SK-N-SH treated with all-trans-retinoic acid at 6 μM for 48 hours (cell line): ENCODE results near the gene ADAM10.

Source experiments
- ATAC-seq: fragments of 200-7000 bp; cut with Tn5 transposase; 3 replicates; pipeline ENCODE4 v1.9.1; 2020; ENCODE audit warnings: mild to moderate bottlenecking, moderate library complexity
- ARNTL ChIP-seq: fragments of 450-650 bp; formaldehyde crosslinking; IDR thresholded peaks from 2 replicates; pipeline ENCODE4 v1.5.0; 2020; ENCODE audit warnings: low read depth, mild to moderate bottlenecking, moderate library complexity, borderline replicate concordance
- BACH2 ChIP-seq: fragments of 250-450 bp; sonication (Bioruptor Pico); IDR thresholded peaks from 2 replicates; pipeline ENCODE4 v1.9.0; 2021; ENCODE audit warnings: mild to moderate bottlenecking, borderline replicate concordance
- CREB5 ChIP-seq: fragments of 250-450 bp; sonication (Bioruptor Pico); IDR thresholded peaks from 2 replicates; pipeline ENCODE4 v1.5.1; 2020; ENCODE audit warnings: low read depth, mild to moderate bottlenecking, moderate library complexity
- CSDC2 ChIP-seq: fragments of 250-450 bp; sonication (Bioruptor Pico); IDR thresholded peaks from 2 replicates; pipeline ENCODE4 v1.5.0; 2020; ENCODE audit warnings: mild to moderate bottlenecking, moderate library complexity
- CSRNP3 ChIP-seq: fragments of 250-450 bp; sonication (Bioruptor Pico); IDR thresholded peaks from 2 replicates; pipeline ENCODE4 v1.5.1; 2021; ENCODE audit warnings: mild to moderate bottlenecking, moderate library complexity
- ESRRG ChIP-seq: fragments of 250-450 bp; sonication (Bioruptor Pico); IDR thresholded peaks from 2 replicates; pipeline ENCODE4 v1.6.1; 2021; ENCODE audit warnings: mild to moderate bottlenecking
- ISL1 ChIP-seq: fragments of 250-450 bp; sonication (Bioruptor Pico); IDR thresholded peaks from 2 replicates; pipeline ENCODE4 v2.1.2; 2022; ENCODE audit warnings: mild to moderate bottlenecking, moderate library complexity
- OSR1 ChIP-seq: fragments of 250-450 bp; sonication (Bioruptor Pico); IDR thresholded peaks from 2 replicates; pipeline ENCODE4 v1.8.0; 2022; ENCODE audit warnings: moderate library complexity, mild to moderate bottlenecking, inconsistent platforms
- PATZ1 ChIP-seq: fragments of 250-450 bp; sonication (Bioruptor Pico); IDR thresholded peaks from 2 replicates; pipeline ENCODE4 v1.8.0; 2020; ENCODE audit warnings: mild to moderate bottlenecking, moderate library complexity, borderline replicate concordance
- POU6F1 ChIP-seq: fragments of 250-450 bp; sonication (Bioruptor Pico); IDR thresholded peaks from 2 replicates; pipeline ENCODE4 v1.8.0; 2021; ENCODE audit warnings: low read depth, mild to moderate bottlenecking, moderate library complexity, borderline replicate concordance
- PPARA ChIP-seq: fragments of 250-450 bp; sonication (Bioruptor Pico); IDR thresholded peaks from 2 replicates; pipeline ENCODE4 v1.5.0; 2020; ENCODE audit warnings: mild to moderate bottlenecking, borderline replicate concordance
- RARB ChIP-seq: fragments of 250-450 bp; sonication (Bioruptor Pico); IDR thresholded peaks from 2 replicates; pipeline ENCODE4 v1.8.0; 2021; ENCODE audit warnings: mild to moderate bottlenecking, moderate library complexity
- SNAI2 ChIP-seq: fragments of 250-450 bp; sonication (Bioruptor Pico); IDR thresholded peaks from 2 replicates; pipeline ENCODE4 v1.5.0; 2020; ENCODE audit warnings: mild to moderate bottlenecking, moderate library complexity
- TOX ChIP-seq: fragments of 250-450 bp; sonication (Bioruptor Pico); IDR thresholded peaks from 2 replicates; pipeline ENCODE4 v1.8.0; 2021; ENCODE audit warnings: mild to moderate bottlenecking, moderate library complexity, borderline replicate concordance
- TSHZ2 ChIP-seq: fragments of 250-450 bp; sonication (Bioruptor Pico); IDR thresholded peaks from 2 replicates; pipeline ENCODE4 v1.5.0; 2020; ENCODE audit warnings: mild to moderate bottlenecking, moderate library complexity
- ZC3H10 ChIP-seq: fragments of 250-450 bp; sonication (Bioruptor Pico); IDR thresholded peaks from 2 replicates; pipeline ENCODE4 v1.5.1; 2021; ENCODE audit warnings: mild to moderate bottlenecking, moderate library complexity
- ZFP3 ChIP-seq: fragments of 250-450 bp; sonication (Bioruptor Pico); IDR thresholded peaks from 2 replicates; pipeline ENCODE4 v1.5.0; 2020; ENCODE audit warnings: mild to moderate bottlenecking, moderate library complexity
- ZFP30 ChIP-seq: fragments of 450-650 bp; formaldehyde crosslinking; IDR thresholded peaks from 2 replicates; pipeline ENCODE4 v1.5.0; 2022; ENCODE audit warnings: mild to moderate bottlenecking, moderate library complexity
- ZNF565 ChIP-seq: fragments of 450-650 bp; formaldehyde crosslinking; conservative IDR thresholded peaks from 2 replicates; pipeline ENCODE4 v1.5.0; 2020; ENCODE audit warnings: low read depth, mild to moderate bottlenecking, moderate library complexity
- ZNF70 ChIP-seq: fragments of 450-650 bp; formaldehyde crosslinking; IDR thresholded peaks from 2 replicates; pipeline ENCODE4 v1.5.0; 2020; ENCODE audit warnings: mild to moderate bottlenecking, moderate library complexity
- ZNF8 ChIP-seq: fragments of 450-650 bp; formaldehyde crosslinking; IDR thresholded peaks from 2 replicates; pipeline ENCODE4 v1.5.0; 2020; ENCODE audit warnings: mild to moderate bottlenecking, moderate library complexity

ADAM10 gene

GRCh38 chr15:58574631-58575030, 174.9 kb downstream of the ADAM10 start:
- TF ChIP-seq ZNF70 = no peak
- TF ChIP-seq ZNF565 (CRISPR knock-in tag) = no peak
- no peak for TF ChIP-seq ZNF8 (CRISPR knock-in tag)
- no peak for TF ChIP-seq TOX
- TF ChIP-seq ZFP30 (CRISPR knock-in tag) = no peak
- TF ChIP-seq PATZ1 = no peak
- TF ChIP-seq SNAI2 = no peak
- no peak for TF ChIP-seq ARNTL (CRISPR knock-in tag)
- TF ChIP-seq BACH2 (CRISPR knock-in tag) = no peak
- no peak for TF ChIP-seq POU6F1 (CRISPR knock-in tag)
- TF ChIP-seq TSHZ2 (CRISPR knock-in tag) = no peak
- no peak for TF ChIP-seq RARB (CRISPR knock-in tag)
- no peak for TF ChIP-seq ISL1 (CRISPR knock-in tag)
- no peak for TF ChIP-seq CREB5
- TF ChIP-seq CSRNP3 (CRISPR knock-in tag) = no peak
- no peak for TF ChIP-seq PPARA (CRISPR knock-in tag)
- TF ChIP-seq ZC3H10 (CRISPR knock-in tag) = no peak
- TF ChIP-seq, all 23 proteins: peak for 0
- no peak for ATAC-seq

- no peak for ATAC-seq
- TF ChIP-seq ZC3H10 (CRISPR knock-in tag) (no peak), CSDC2 (CRISPR knock-in tag) (no peak), TOX (no peak), ZFP3 (CRISPR knock-in tag) (no peak), CSRNP3 (CRISPR knock-in tag) (no peak), BACH2 (CRISPR knock-in tag) (no peak), OSR1 (CRISPR knock-in tag) (no peak), ESRRG (CRISPR knock-in tag) (no peak), ZNF70 (no peak), PPARA (CRISPR knock-in tag) (no peak), ZNF565 (CRISPR knock-in tag) (no peak), ZFP30 (CRISPR knock-in tag) (no peak), ARNTL (CRISPR knock-in tag) (no peak)
Observed at GRCh38 chr15:58573270-58573669, 176.2 kb downstream of the ADAM10 start.
